NT2/D1 (cell line): ENCODE data around the gene NADK.

Source experiments
- DNase-seq: peaks from one replicate; pipeline ENCODE4 v3.0.0-alpha.2; 2011; ENCODE audit warnings: low read depth, low spot score
- H3K27me3 ChIP-seq: 2 replicates; pipeline ENCODE4 v1.6.0; 2011; ENCODE audit warnings: mild to moderate bottlenecking; ENCODE audit not compliant: insufficient read length, insufficient read depth
- H3K36me3 ChIP-seq: 2 replicates; pipeline ENCODE4 v1.6.1; 2011; ENCODE audit warnings: mild to moderate bottlenecking, low read length, mixed read lengths; ENCODE audit not compliant: insufficient read depth, insufficient read length
- H3K4me1 ChIP-seq: 2 replicates; pipeline ENCODE4 v1.5.1; 2011; ENCODE audit not compliant: insufficient read depth, insufficient read length
- H3K4me3 ChIP-seq: 2 replicates; pipeline ENCODE4 v1.5.1; 2011; ENCODE audit warnings: low read depth; ENCODE audit not compliant: insufficient read length
- H3K9ac ChIP-seq: 2 replicates; pipeline ENCODE4 v1.6.0; 2011; ENCODE audit warnings: low read depth; ENCODE audit not compliant: insufficient read length
- H3K9me3 ChIP-seq: 2 replicates; pipeline ENCODE4 v1.5.1; 2011; ENCODE audit warnings: mild to moderate bottlenecking, low read length; ENCODE audit not compliant: insufficient read depth
- SUZ12 ChIP-seq: IDR thresholded peaks from 2 replicates; pipeline ENCODE4 v1.6.1; 2011; ENCODE audit not compliant: insufficient read length, insufficient read depth; ENCODE audit errors: extremely low read depth
- YY1 ChIP-seq: IDR thresholded peaks from 2 replicates; pipeline ENCODE4 v1.6.1; 2011; ENCODE audit not compliant: insufficient read length, insufficient read depth
- ZNF274 ChIP-seq: IDR thresholded peaks from 2 replicates; pipeline ENCODE4 v1.6.1; 2011; ENCODE audit warnings: mild to moderate bottlenecking, low read depth, low read length

The NADK gene

DNA sequence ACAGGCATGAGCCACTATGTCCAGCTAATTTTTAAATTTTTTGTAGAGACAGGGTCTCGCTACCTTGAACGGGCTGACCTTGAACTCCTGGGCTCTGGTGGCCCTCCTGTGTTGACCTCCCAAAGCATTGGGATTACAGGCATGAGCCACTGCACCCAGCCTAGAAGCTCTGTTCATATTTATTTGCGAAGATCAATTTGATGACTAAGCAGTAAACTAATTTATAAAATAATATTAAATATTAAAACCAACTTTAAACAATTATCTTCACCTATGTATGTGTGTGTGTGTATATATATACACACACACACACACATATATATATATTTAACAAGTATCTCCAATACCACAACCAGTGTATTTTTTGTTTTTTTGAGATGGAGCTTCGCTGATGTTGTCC, 4.4 kb downstream of the NADK start:
- TF ChIP-seq ZNF274 (no peak), YY1 (no peak), SUZ12 (no peak)
- Histone ChIP-seq H3K27me3 (no peaks in the 10 kb centered on the region), H3K36me3 (peaks cover 35% of the 10 kb centered on the region), H3K4me1 (peaks cover 10% of the 10 kb centered on the region), H3K4me3 (no peak overlapping the region), H3K9ac (no peak overlapping the region), H3K9me3 (peaks cover 13% of the 10 kb centered on the region)
- no peak for DNase-seq

DNA sequence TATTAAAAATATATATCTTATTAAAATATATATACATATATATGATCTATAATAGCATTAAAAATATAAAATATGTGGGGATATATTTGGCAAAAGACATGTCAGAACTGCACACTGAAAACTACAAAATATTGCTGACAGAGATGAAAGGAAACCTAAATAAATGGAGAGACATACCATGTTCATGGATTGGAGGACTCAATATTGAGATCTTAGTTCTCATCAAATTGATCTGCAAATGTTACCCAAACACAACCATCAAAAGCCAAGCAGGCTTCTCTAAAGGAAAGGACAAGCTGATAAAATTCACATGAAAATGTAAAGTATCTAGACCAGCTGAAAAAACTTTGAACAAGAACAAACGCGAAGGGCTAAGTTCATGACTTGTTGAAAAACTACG, 7.2 kb downstream of the NADK start:
- Histone ChIP-seq H3K9me3 (peaks cover 13% of the 10 kb centered on the region), H3K27me3 (no peaks in the 10 kb centered on the region), H3K4me1 (peaks cover 7% of the 10 kb centered on the region), H3K36me3 (peaks cover 45% of the 10 kb centered on the region), H3K9ac (no peak overlapping the region), H3K4me3 (no peak overlapping the region)
- no peak for TF ChIP-seq ZNF274
- TF ChIP-seq YY1: no peak
- no peak for TF ChIP-seq SUZ12
- DNase-seq: no peak

DNA sequence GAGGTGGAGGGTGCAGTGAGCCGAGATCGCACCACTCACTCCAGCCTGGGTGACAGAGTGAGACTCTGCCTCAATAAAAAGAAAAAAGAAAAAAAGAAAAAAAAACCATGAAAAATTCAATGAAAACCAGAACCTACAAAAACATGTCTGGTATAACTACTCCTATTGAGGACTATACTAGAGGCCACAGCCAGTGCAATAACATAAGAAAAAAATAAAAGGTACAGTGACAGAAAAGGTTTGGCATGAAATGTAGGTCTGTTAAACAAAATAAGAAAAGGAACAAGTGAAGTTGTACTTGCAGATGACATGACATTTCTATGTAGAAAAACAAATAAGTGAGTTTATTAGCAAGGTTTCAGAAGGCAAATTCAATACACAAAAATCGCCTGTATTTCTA, 8.2 kb downstream of the NADK start:
- H3K9ac ChIP-seq: no peak overlapping the region
- peaks cover 37% of the 10 kb centered on the region for H3K36me3 ChIP-seq

DNA sequence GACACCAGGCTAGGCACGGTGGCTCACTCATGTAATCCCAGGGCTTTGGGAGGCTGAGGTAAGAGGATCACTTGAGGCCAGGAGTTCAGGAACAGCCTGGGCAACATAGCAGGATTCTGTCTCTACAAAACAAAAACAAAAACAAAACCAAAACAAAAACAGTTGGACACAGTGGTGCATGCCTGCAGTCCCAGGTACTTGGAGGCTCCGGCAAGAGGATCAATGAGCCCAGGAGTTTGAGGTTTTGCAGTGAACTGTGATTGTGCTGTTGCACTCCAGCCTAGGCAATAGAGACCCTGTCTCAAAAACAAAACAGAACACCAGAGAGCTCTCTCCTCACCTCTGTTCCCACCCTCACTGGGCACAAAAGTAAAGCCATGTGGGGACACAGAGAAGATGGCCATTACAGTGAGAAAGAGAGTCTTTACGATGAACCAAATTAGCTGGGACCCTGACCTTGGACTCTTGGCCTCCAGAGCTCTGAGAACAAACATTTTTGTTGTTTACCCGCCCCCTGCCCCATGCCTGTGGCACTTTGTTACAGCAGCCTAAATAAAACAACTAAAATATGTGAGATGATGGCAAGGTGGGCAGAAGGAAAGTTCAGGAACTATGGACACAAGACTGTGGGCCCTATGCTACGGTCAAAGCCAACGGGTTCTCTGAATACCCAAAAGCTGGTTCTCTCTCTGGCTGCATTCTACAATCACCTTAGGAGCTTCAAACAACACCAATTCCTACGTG, 9.8 kb downstream of the NADK start:
- TF ChIP-seq ZNF274 (no peak), SUZ12 (no peak), YY1 (no peak)
- peaks cover 3% of the 10 kb centered on the region for H3K4me1 ChIP-seq
- H3K4me3 ChIP-seq: no peak overlapping the region
- peaks cover 13% of the 10 kb centered on the region for H3K9me3 ChIP-seq
- no peak overlapping the region for H3K9ac ChIP-seq
- H3K27me3 ChIP-seq: no peaks in the 10 kb centered on the region
- H3K36me3 ChIP-seq: peaks cover 42% of the 10 kb centered on the region
- DNase-seq: no peak

More for the DNA sequence above, 8.2 kb downstream of the NADK start:
- Histone ChIP-seq H3K27me3 (no peaks in the 10 kb centered on the region), H3K9me3 (peaks cover 13% of the 10 kb centered on the region), H3K4me3 (no peak overlapping the region), H3K4me1 (no peaks in the 10 kb centered on the region)
- DNase-seq: no peak
- TF ChIP-seq SUZ12 (no peak), YY1 (no peak), ZNF274 (no peak)

DNA sequence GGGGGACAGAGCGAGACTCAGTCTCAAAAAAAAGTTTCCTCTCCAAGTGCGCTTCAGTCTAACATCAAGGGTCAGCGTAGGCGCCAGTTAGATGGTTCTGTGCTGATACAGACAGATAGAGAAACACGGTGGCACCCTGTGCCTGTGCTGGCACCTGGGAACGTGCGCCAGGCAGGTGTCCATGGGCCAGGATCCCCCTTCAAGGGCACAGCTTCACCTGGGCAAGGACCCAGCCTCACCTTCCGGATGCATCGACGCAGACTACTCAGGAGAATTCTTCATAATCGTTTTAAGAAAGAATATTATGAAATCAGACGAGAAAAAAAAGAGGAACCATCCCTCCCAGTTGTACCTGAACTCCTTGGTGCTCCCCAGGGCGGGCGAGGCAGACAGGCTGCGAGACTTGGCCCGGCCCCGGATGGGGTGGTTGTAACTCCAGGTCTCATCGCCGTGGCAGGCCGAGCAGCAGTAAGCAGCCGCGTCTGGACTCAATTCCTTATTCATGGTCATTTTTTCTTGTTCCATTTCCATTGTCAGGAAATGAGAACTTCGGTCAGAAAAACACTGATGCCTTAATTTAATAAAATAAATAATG, 13.3 kb downstream of the NADK start:
- peaks cover 56% of the 10 kb centered on the region for H3K36me3 ChIP-seq
- H3K9ac ChIP-seq: no peak overlapping the region
- no peak for TF ChIP-seq ZNF274
- TF ChIP-seq YY1: no peak
- TF ChIP-seq SUZ12: no peak
- H3K4me1 ChIP-seq: peaks cover 3% of the 10 kb centered on the region
- H3K4me3 ChIP-seq: no peak overlapping the region
- no peaks in the 10 kb centered on the region for H3K9me3 ChIP-seq
- no peaks in the 10 kb centered on the region for H3K27me3 ChIP-seq
- DNase-seq: no peak

DNA sequence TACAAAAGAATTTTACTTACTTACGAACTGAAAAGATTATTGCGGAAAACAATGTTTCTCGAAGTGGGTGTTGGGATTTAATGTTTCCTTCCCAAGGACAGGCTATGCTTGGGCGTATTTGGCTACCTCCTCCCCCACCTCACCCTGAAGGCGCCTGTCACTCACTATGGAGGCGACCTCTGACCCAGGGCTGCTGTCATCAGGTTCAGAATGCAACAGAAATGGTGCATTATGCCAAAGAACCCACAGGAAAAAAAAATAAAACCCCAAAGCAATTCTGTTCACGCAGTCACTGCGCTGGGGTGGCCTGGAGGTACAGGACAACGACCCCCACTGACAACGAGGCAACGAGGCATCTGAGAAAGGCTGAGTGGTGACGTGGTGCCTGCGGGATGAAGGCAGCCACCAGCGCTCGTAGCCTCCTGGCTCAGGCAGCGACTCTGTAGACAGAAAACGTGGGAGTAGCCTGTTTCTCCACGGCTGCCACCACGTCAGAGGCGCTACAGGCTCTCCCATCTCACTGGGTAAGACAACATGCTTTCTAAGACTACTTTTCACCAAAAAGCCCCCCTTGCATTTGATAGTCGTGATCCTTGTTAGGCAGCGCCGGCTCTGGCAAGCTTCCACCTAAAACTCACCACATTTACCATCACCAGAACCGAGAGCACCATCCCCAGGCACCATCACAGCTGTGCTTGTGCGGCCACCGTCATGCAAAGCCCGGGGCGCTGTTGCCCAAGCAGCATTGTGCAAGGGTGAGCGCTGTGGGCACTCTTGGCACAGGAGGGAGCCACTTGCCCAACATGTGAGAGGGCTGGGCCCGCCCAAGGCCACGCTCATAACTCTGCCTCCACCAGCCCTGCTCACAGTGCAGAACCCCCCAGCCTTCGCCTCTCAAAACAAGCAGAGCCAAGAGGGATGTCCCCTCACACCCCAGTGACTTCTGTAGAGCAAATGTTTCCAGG, 14.3 kb downstream of the NADK start:
- Histone ChIP-seq H3K27me3 (no peaks in the 10 kb centered on the region), H3K36me3 (peaks cover 66% of the 10 kb centered on the region), H3K4me1 (peaks cover 3% of the 10 kb centered on the region), H3K9me3 (no peaks in the 10 kb centered on the region), H3K4me3 (no peak overlapping the region), H3K9ac (no peak overlapping the region)
- no peak for TF ChIP-seq YY1
- TF ChIP-seq ZNF274: no peak
- TF ChIP-seq SUZ12: no peak
- no peak for DNase-seq
